Stimulated activated CD8-positive, alpha-beta memory T cell treated with anti-CD3 and anti-CD28 coated beads, Interleukin-12 subunit alpha, Interleukin-12 subunit beta, amount 100 ng/mL, for 4 hours (primary cell): ENCODE measurements around the gene LNX1.

Experiments used
- DNase-seq: peaks from one replicate; pipeline ENCODE4 v3.0.0-alpha.2; 2020; ENCODE audit warnings: low read depth

LNX1 gene

GRCh38 chr4:53598901-53599300, 7.6 kb upstream of the LNX1 start:
- no peak for DNase-seq

- DNase-seq = no peak
Observed at GRCh38 chr4:53598483-53598882, 7.2 kb upstream of the LNX1 start.

- DNase-seq = no peak
Observed at GRCh38 chr4:53596901-53597300, 5.6 kb upstream of the LNX1 start.

GRCh38 chr4:53595834-53596233, 4.5 kb upstream of the LNX1 start:
- no peak for DNase-seq

GRCh38 chr4:53595204-53595603, 3.9 kb upstream of the LNX1 start:
- DNase-seq = no peak

GRCh38 chr4:53593765-53594164, 2.5 kb upstream of the LNX1 start:
- no peak for DNase-seq

GRCh38 chr4:53592686-53593501, 1.6 kb upstream of the LNX1 start:
- DNase-seq = no peak

- DNase-seq = no peak
Observed at GRCh38 chr4:53592122-53592521, 836 bp upstream of the LNX1 start.

GRCh38 chr4:53590187-53590586, 1.1 kb downstream of the LNX1 start:
- no peak for DNase-seq

- DNase-seq = no peak
Observed at GRCh38 chr4:53589511-53589910, 1.8 kb downstream of the LNX1 start.

GRCh38 chr4:53587135-53587534, 4.2 kb downstream of the LNX1 start:
- no peak for DNase-seq

- no peak for DNase-seq
Observed at GRCh38 chr4:53586121-53586816, 5.0 kb downstream of the LNX1 start.

- no peak for DNase-seq
Observed at GRCh38 chr4:53584658-53585057, 6.6 kb downstream of the LNX1 start.

- DNase-seq = no peak
Observed at GRCh38 chr4:53583513-53583912, 7.8 kb downstream of the LNX1 start.

- DNase-seq = no peak
Observed at GRCh38 chr4:53582194-53582593, 9.1 kb downstream of the LNX1 start.

- no peak for DNase-seq
Observed at GRCh38 chr4:53580274-53580673, 11.0 kb downstream of the LNX1 start.

- no peak for DNase-seq
Observed at GRCh38 chr4:53579826-53580225, 11.5 kb downstream of the LNX1 start.

GRCh38 chr4:53576676-53577372, 14.5 kb downstream of the LNX1 start:
- DNase-seq = no peak

GRCh38 chr4:53576071-53576617, 15.1 kb downstream of the LNX1 start:
- DNase-seq = no peak

GRCh38 chr4:53575552-53575951, 15.7 kb downstream of the LNX1 start:
- no peak for DNase-seq

GRCh38 chr4:53574528-53574927, 16.8 kb downstream of the LNX1 start:
- no peak for DNase-seq

GRCh38 chr4:53573696-53574095, 17.6 kb downstream of the LNX1 start:
- DNase-seq = no peak

GRCh38 chr4:53572600-53572994, 18.7 kb downstream of the LNX1 start:
- no peak for DNase-seq
